ENCODE data around the gene KATNAL1.

Gene KATNAL1

DNA sequence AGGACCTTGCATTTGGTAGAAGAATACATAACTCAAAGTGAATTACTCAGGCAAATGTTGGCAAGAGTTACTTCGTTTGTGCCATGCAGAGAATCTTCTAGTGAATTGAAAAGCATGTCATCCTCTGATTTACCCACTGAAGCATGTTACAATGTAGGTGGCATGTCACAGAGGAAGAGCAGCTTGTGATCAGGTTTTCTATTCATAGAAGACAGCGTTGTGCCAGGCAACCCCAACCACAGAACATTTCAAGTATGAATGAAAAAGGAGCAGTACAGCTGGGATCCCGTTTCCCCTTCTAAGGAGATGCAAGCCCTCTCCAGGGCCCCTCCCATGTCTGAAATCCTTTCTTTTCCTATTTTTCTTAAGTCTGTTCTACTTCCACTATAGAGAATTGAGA, 6.0 kb upstream of the KATNAL1 start:
- H3K4me2 ChIP-seq (ENCODE audit: low read length) = peak overlapping the region; percentile 73

DNA sequence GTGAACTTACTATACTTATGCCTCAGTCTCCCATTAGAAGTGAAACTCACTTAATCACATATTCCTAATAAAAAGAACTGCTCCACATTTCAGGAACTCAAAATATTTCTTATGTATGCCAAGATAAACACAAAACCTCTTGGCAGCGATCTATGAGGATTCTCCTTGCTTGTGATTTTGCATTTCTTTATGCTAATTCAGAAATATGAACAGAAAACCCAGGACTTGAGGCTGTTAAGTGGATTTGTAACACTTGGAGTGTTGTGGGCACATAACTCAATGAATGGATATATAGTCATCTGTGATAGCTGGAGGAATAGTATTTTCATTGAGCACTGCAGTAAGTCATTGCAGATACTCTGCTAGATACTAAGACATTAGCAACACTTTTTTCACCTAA, 5.6 kb upstream of the KATNAL1 start:
- H4K20me1 ChIP-seq (ENCODE audit: control insufficient read depth, insufficient read depth, low read depth, low read length) = no peaks in the 10 kb centered on the region
- H3K9me3 ChIP-seq (ENCODE audit: control insufficient read depth, insufficient read depth, low read length) = no peaks in the 10 kb centered on the region
- H3K9me2 ChIP-seq (replicated peaks; ENCODE audit: control insufficient read depth, low read length) = no peaks in the 10 kb centered on the region
- H3K27me3 ChIP-seq (ENCODE audit: control insufficient read depth, low read length) = no peaks in the 10 kb centered on the region
- peaks cover 22% of the 10 kb centered on the region for H3K79me2 ChIP-seq (ENCODE audit: control insufficient read depth, low read length)
- H3K4me1 ChIP-seq (ENCODE audit: control insufficient read depth, low read length) = peaks cover 93% of the 10 kb centered on the region
- no peaks in the 10 kb centered on the region for H3K36me3 ChIP-seq (ENCODE audit: control insufficient read depth, low read length)
- peak overlapping the region; percentile 73 for H3K4me2 ChIP-seq (ENCODE audit: low read length)
- peak overlapping the region; percentile 5; the same call in 1 of the 2 replicates for H3K27ac ChIP-seq (ENCODE audit: low read depth, low read length)
- no peak for TF ChIP-seq EZH2phosphoT487 (IDR thresholded peaks at IDR 0.05; ENCODE audit: borderline replicate concordance, low read length)
- TF ChIP-seq, protein P1, sequence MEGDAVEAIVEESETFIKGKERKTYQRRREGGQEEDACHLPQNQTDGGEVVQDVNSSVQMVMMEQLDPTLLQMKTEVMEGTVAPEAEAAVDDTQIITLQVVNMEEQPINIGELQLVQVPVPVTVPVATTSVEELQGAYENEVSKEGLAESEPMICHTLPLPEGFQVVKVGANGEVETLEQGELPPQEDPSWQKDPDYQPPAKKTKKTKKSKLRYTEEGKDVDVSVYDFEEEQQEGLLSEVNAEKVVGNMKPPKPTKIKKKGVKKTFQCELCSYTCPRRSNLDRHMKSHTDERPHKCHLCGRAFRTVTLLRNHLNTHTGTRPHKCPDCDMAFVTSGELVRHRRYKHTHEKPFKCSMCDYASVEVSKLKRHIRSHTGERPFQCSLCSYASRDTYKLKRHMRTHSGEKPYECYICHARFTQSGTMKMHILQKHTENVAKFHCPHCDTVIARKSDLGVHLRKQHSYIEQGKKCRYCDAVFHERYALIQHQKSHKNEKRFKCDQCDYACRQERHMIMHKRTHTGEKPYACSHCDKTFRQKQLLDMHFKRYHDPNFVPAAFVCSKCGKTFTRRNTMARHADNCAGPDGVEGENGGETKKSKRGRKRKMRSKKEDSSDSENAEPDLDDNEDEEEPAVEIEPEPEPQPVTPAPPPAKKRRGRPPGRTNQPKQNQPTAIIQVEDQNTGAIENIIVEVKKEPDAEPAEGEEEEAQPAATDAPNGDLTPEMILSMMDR (IDR thresholded peaks at IDR 0.05; ENCODE audit: low read depth, low read length, poor library complexity, severe bottlenecking) = no peak
- peak overlapping the region; percentile 51 for H3K4me3 ChIP-seq (ENCODE audit: low read length)
- H3F3A ChIP-seq (ENCODE audit: control insufficient read depth, insufficient read depth) = peaks cover 12% of the 10 kb centered on the region

More for the DNA sequence above, 6.0 kb upstream of the KATNAL1 start:
- Histone ChIP-seq H3F3A (ENCODE audit: control insufficient read depth, insufficient read depth) (peaks cover 8% of the 10 kb centered on the region), H3K79me2 (ENCODE audit: control insufficient read depth, low read length) (peaks cover 18% of the 10 kb centered on the region), H3K27me3 (ENCODE audit: control insufficient read depth, low read length) (no peaks in the 10 kb centered on the region), H3K9me2 (replicated peaks; ENCODE audit: control insufficient read depth, low read length) (no peaks in the 10 kb centered on the region), H3K9me3 (ENCODE audit: control insufficient read depth, insufficient read depth, low read length) (no peaks in the 10 kb centered on the region), H3K27ac (ENCODE audit: low read depth, low read length) (peak overlapping the region; percentile 5; the same call in 1 of the 2 replicates), H3K4me3 (ENCODE audit: low read length) (peak overlapping the region; percentile 51), H4K20me1 (ENCODE audit: control insufficient read depth, insufficient read depth, low read depth, low read length) (no peaks in the 10 kb centered on the region), H3K4me1 (ENCODE audit: control insufficient read depth, low read length) (peaks cover 93% of the 10 kb centered on the region), H3K36me3 (ENCODE audit: control insufficient read depth, low read length) (no peaks in the 10 kb centered on the region)
- no peak for TF ChIP-seq EZH2phosphoT487 (IDR thresholded peaks at IDR 0.05; ENCODE audit: borderline replicate concordance, low read length)
- TF ChIP-seq, protein P1 (IDR thresholded peaks at IDR 0.05; ENCODE audit: low read depth, low read length, poor library complexity, severe bottlenecking) = no peak

DNA sequence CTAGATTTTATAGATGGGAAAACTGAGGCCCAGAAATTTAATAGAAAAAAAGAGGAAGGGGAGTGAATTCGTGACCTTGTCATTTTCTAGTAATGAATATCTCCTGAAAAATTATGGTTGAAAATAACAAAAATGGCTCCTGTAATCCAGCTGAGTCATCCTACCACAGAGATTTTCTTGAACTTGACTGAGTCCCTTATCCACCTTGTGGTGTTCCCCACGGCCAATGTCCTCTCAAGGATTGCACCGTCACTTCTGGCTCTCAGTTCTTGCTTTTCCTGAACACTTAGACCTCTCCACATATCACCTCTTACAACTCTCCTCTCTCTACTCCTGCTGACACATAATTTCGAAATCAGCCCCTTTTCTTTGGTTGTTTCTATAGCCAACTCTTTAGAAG, 1.2 kb upstream of the KATNAL1 start:
- no peaks in the 10 kb centered on the region for H3K9me3 ChIP-seq (ENCODE audit: control insufficient read depth, insufficient read depth, low read length)
- peaks cover 12% of the 10 kb centered on the region for H3K36me3 ChIP-seq (ENCODE audit: control insufficient read depth, low read length)
- no peaks in the 10 kb centered on the region for H3K9me2 ChIP-seq (replicated peaks; ENCODE audit: control insufficient read depth, low read length)
- no peaks in the 10 kb centered on the region for H4K20me1 ChIP-seq (ENCODE audit: control insufficient read depth, insufficient read depth, low read depth, low read length)
- H3K4me2 ChIP-seq (ENCODE audit: low read length) = peak overlapping the region; percentile 91
- TF ChIP-seq, protein P1 (IDR thresholded peaks at IDR 0.05; ENCODE audit: low read depth, low read length, poor library complexity, severe bottlenecking) = no peak
- no peak for TF ChIP-seq EZH2phosphoT487 (IDR thresholded peaks at IDR 0.05; ENCODE audit: borderline replicate concordance, low read length)
- peaks cover 49% of the 10 kb centered on the region for H3K79me2 ChIP-seq (ENCODE audit: control insufficient read depth, low read length)
- peak overlapping the region; percentile 83 for H3K4me3 ChIP-seq (ENCODE audit: low read length)
- H3K4me1 ChIP-seq (ENCODE audit: control insufficient read depth, low read length) = peaks cover 78% of the 10 kb centered on the region
- H3K27me3 ChIP-seq (ENCODE audit: control insufficient read depth, low read length) = no peaks in the 10 kb centered on the region
- H3F3A ChIP-seq (ENCODE audit: control insufficient read depth, insufficient read depth) = peaks cover 20% of the 10 kb centered on the region
- peak overlapping the region; percentile 77 for H3K27ac ChIP-seq (ENCODE audit: low read depth, low read length)

Measured in DOHH2 (cell line).